WTC11 (cell line): ENCODE data around the gene GRN. TPM values are rescaled to one million over a fixed set of nuclear protein-coding genes. Genes with fewer than 3 reads are reported as not detected.
A peak's percentile ranks its signal among the peaks of the same experiment; 100 is the strongest.

Experiments used
- ATAC-seq: fragments of 200-7000 bp; cut with Tn5 transposase; 2 replicates; pipeline ENCODE4 v1.10.0; 2021; ENCODE audit warnings: mild to moderate bottlenecking, moderate library complexity
- CTCF ChIA-PET: fragments of 300-600 bp; sonication (Branson Sonifier 250); formaldehyde crosslinking; loops from one replicate; lab custom pipeline; 2021; ENCODE audit warnings: antibody characterized with exemption; lab: Charles Lee
- POLR2A ChIA-PET: fragments of 350-600 bp; sonication (Branson Sonifier 250); formaldehyde crosslinking; loops from one replicate; lab custom pipeline; 2021; ENCODE audit warnings: antibody characterized with exemption; lab: Charles Lee
- DNase-seq: peaks from one replicate; pipeline ENCODE4 v3.0.0; 2021; ENCODE audit warnings: low spot score
- H3K27ac Mint-ChIP-seq: 2 replicates; pipeline ENCODE4 v1.8.0; 2021; ENCODE audit warnings: mixed read lengths
- H3K27me3 Mint-ChIP-seq: 2 replicates; pipeline ENCODE4 v1.8.0; 2021; ENCODE audit warnings: low read depth, mild to moderate bottlenecking, moderate library complexity, mixed read lengths
- H3K36me3 Mint-ChIP-seq: 2 replicates; pipeline ENCODE4 v1.8.0; 2021; ENCODE audit warnings: mixed read lengths
- H3K4me1 Mint-ChIP-seq: 2 replicates; pipeline ENCODE4 v1.8.0; 2022; ENCODE audit warnings: mixed read lengths
- H3K4me3 Mint-ChIP-seq: 2 replicates; pipeline ENCODE4 v1.8.0; 2021; ENCODE audit warnings: mild to moderate bottlenecking, moderate library complexity, mixed read lengths
- H3K9me3 Mint-ChIP-seq: 2 replicates; pipeline ENCODE4 v1.8.0; 2021; ENCODE audit warnings: mixed read lengths
- ATF1 ChIP-seq: sonication (generic); formaldehyde crosslinking; IDR thresholded peaks from 2 replicates; pipeline ENCODE4 v1.8.1; 2023; ENCODE audit warnings: mild to moderate bottlenecking, moderate library complexity, missing genetic modification reagents
- CBFB ChIP-seq: sonication (generic); formaldehyde crosslinking; IDR thresholded peaks from 2 replicates; pipeline ENCODE4 v1.8.1; 2022; ENCODE audit warnings: mild to moderate bottlenecking, low read depth, missing genetic modification reagents
- CREM ChIP-seq: sonication (generic); formaldehyde crosslinking; IDR thresholded peaks from 2 replicates; pipeline ENCODE4 v1.8.1; 2022; ENCODE audit warnings: mild to moderate bottlenecking, missing genetic modification reagents, moderate library complexity
- E2F4 ChIP-seq: sonication (generic); formaldehyde crosslinking; IDR thresholded peaks from 2 replicates; pipeline ENCODE4 v1.8.1; 2022; ENCODE audit warnings: low read depth, mild to moderate bottlenecking, moderate library complexity, missing genetic modification reagents, borderline replicate concordance
- FOXP1 ChIP-seq: sonication (generic); formaldehyde crosslinking; IDR thresholded peaks from 2 replicates; pipeline ENCODE4 v1.8.0; 2022; ENCODE audit warnings: missing genetic modification reagents, mild to moderate bottlenecking, moderate library complexity, borderline replicate concordance
- FOXP4 ChIP-seq: sonication (generic); formaldehyde crosslinking; IDR thresholded peaks from 2 replicates; pipeline ENCODE4 v1.8.0; 2022; ENCODE audit warnings: mild to moderate bottlenecking, missing genetic modification reagents
- GTF2I ChIP-seq: fragments of 250-450 bp; sonication (Bioruptor Pico); conservative IDR thresholded peaks from 2 replicates; pipeline ENCODE4 v1.4.0; 2021; ENCODE audit warnings: mild to moderate bottlenecking
- HMGA2 ChIP-seq: fragments of 250-450 bp; sonication (Bioruptor Pico); IDR thresholded peaks from 2 replicates; pipeline ENCODE4 v1.4.0; 2021; ENCODE audit warnings: mild to moderate bottlenecking, moderate library complexity
- JAZF1 ChIP-seq: fragments of 250-450 bp; sonication (Bioruptor Pico); IDR thresholded peaks from 2 replicates; pipeline ENCODE4 v1.9.0; 2021; ENCODE audit warnings: moderate library complexity, mild to moderate bottlenecking, inconsistent platforms
- MYBL2 ChIP-seq: sonication (generic); formaldehyde crosslinking; IDR thresholded peaks from 2 replicates; pipeline ENCODE4 v1.8.1; 2023; ENCODE audit warnings: mild to moderate bottlenecking, moderate library complexity, missing genetic modification reagents
- NFE2L1 ChIP-seq: sonication (generic); formaldehyde crosslinking; IDR thresholded peaks from 2 replicates; pipeline ENCODE4 v1.8.1; 2023; ENCODE audit warnings: missing genetic modification reagents
- NR1H2 ChIP-seq: sonication (generic); formaldehyde crosslinking; IDR thresholded peaks from 2 replicates; pipeline ENCODE4 v1.9.0; 2021; ENCODE audit warnings: mild to moderate bottlenecking, moderate library complexity, missing genetic modification reagents
- RELA ChIP-seq: sonication (generic); formaldehyde crosslinking; IDR thresholded peaks from 2 replicates; pipeline ENCODE4 v1.8.1; 2022; ENCODE audit warnings: missing genetic modification reagents, mild to moderate bottlenecking, borderline replicate concordance
- TEAD4 ChIP-seq: sonication (generic); formaldehyde crosslinking; IDR thresholded peaks from 2 replicates; pipeline ENCODE4 v1.8.0; 2022; ENCODE audit warnings: mild to moderate bottlenecking, missing genetic modification reagents
- TP53 ChIP-seq: sonication (generic); formaldehyde crosslinking; IDR thresholded peaks from 2 replicates; pipeline ENCODE4 v1.8.1; 2023; ENCODE audit warnings: mild to moderate bottlenecking, missing genetic modification reagents
- ZNF396 ChIP-seq: fragments of 250-450 bp; sonication (Bioruptor Pico); IDR thresholded peaks from 2 replicates; pipeline ENCODE4 v1.8.0; 2021; ENCODE audit warnings: mild to moderate bottlenecking, moderate library complexity, borderline replicate concordance
- ZNF416 ChIP-seq: fragments of 250-450 bp; sonication (Bioruptor Pico); IDR thresholded peaks from 2 replicates; pipeline ENCODE4 v1.9.0; 2021; ENCODE audit warnings: mild to moderate bottlenecking, inconsistent platforms
- ZNF512 ChIP-seq: sonication (generic); formaldehyde crosslinking; IDR thresholded peaks from 2 replicates; pipeline ENCODE4 v1.8.1; 2022; ENCODE audit warnings: missing genetic modification reagents, borderline replicate concordance
- ZNF671 ChIP-seq: fragments of 250-450 bp; sonication (Bioruptor Pico); IDR thresholded peaks from 2 replicates; pipeline ENCODE4 v1.8.0; 2021; ENCODE audit warnings: mild to moderate bottlenecking
- ZSCAN18 ChIP-seq: fragments of 250-450 bp; sonication (Bioruptor Pico); IDR thresholded peaks from 2 replicates; pipeline ENCODE4 v2.1.2; 2022; ENCODE audit warnings: mild to moderate bottlenecking, moderate library complexity
- total RNA-seq: library from RNA; stranded (reverse); gene quantifications from 3 replicates; pipeline ENCODE4 v1.2.3, GENCODE V29; 2021
- TF ChIP-seq, protein P1 (sequence below): sonication (generic); formaldehyde crosslinking; IDR thresholded peaks from 2 replicates; pipeline ENCODE4 v1.8.0; 2022; ENCODE audit warnings: mild to moderate bottlenecking, missing genetic modification reagents
- TF ChIP-seq, protein P2 (sequence below): sonication (generic); formaldehyde crosslinking; IDR thresholded peaks from 2 replicates; pipeline ENCODE4 v1.8.0; 2023; ENCODE audit warnings: missing genetic modification reagents, mild to moderate bottlenecking, borderline replicate concordance

The GRN gene
- total RNA-seq, 1 experiment from 2014 or later: 177 TPM

- TF ChIP-seq FOXP4 (CRISPR knock-in tag) (peak; percentile 62; the same call in 1 of the 2 replicates), TP53 (peak; percentile 22; the same call in 1 of the 2 replicates), RELA (no peak), JAZF1 (CRISPR knock-in tag) (no peak), HMGA2 (0 out of 2 replicates have a peak, but pooled peaks have one; percentile 9), NR1H2 (no peak), ZNF512 (CRISPR knock-in tag) (no peak), ATF1 (CRISPR knock-in tag) (no peak), FOXP1 (0 out of 2 replicates have a peak, but pooled peaks have one; percentile 44), CBFB (CRISPR knock-in tag) (no peak), ZNF416 (CRISPR knock-in tag) (no peak), NFE2L1 (CRISPR knock-in tag) (peak; percentile 67), CREM (CRISPR knock-in tag) (peak; percentile 76; the same call in 1 of the 2 replicates), GTF2I (CRISPR knock-in tag) (peak; percentile 95), ZSCAN18 (CRISPR knock-in tag) (peak; percentile 76; the same call in 1 of the 2 replicates), TEAD4 (CRISPR knock-in tag) (no peak), E2F4 (CRISPR knock-in tag) (no peak; the same call in 1 of the 2 replicates), ZNF396 (CRISPR knock-in tag) (no peak)
These were observed 20.4 kb upstream of the GRN start, which contains the start of gene SLC25A39 (continued) for GRCh38 chr17:44324571-44325275.

GRCh38 chr17:44326861-44327444 is 18.1 kb upstream of the GRN start:
- DNase-seq (peak; percentile 97), ATAC-seq (peak; percentile 65)
- ChIA-PET CTCF (interaction anchor here (0.6 to 1.3 kb wide), 19 partner anchors 9 to 203 kb away, joined by 3 to 19 read pairs (median 5); partner anchors contain the start of genes FAM171A2, GRN, HDAC5 and RUNDC3A), POLR2A (interaction anchor here (0.6 to 1.1 kb wide), 8 partner anchors 11 to 128 kb away, joined by 3 to 13 read pairs (median 4); partner anchors contain the start of gene GRN)
- Mint-ChIP-seq H3K36me3 (peaks cover 3% of the 10 kb centered on the region; the same call in 1 of the 2 replicates), H3K27me3 (peaks cover 8% of the 10 kb centered on the region), H3K27ac (peak overlapping the region; percentile 91), H3K4me3 (peak overlapping the region; percentile 56), H3K9me3 (no peaks in the 10 kb centered on the region), H3K4me1 (peaks cover 16% of the 10 kb centered on the region)
- TF ChIP-seq ZNF671 (CRISPR knock-in tag): no peak
- TF ChIP-seq, protein P1, sequence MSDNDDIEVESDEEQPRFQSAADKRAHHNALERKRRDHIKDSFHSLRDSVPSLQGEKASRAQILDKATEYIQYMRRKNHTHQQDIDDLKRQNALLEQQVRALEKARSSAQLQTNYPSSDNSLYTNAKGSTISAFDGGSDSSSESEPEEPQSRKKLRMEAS (CRISPR knock-in tag): peak; percentile 91
- no peak for TF ChIP-seq FOXP4 (CRISPR knock-in tag)
- no peak; the same call in 1 of the 2 replicates for TF ChIP-seq MYBL2 (CRISPR knock-in tag)
- TF ChIP-seq, protein P2, sequence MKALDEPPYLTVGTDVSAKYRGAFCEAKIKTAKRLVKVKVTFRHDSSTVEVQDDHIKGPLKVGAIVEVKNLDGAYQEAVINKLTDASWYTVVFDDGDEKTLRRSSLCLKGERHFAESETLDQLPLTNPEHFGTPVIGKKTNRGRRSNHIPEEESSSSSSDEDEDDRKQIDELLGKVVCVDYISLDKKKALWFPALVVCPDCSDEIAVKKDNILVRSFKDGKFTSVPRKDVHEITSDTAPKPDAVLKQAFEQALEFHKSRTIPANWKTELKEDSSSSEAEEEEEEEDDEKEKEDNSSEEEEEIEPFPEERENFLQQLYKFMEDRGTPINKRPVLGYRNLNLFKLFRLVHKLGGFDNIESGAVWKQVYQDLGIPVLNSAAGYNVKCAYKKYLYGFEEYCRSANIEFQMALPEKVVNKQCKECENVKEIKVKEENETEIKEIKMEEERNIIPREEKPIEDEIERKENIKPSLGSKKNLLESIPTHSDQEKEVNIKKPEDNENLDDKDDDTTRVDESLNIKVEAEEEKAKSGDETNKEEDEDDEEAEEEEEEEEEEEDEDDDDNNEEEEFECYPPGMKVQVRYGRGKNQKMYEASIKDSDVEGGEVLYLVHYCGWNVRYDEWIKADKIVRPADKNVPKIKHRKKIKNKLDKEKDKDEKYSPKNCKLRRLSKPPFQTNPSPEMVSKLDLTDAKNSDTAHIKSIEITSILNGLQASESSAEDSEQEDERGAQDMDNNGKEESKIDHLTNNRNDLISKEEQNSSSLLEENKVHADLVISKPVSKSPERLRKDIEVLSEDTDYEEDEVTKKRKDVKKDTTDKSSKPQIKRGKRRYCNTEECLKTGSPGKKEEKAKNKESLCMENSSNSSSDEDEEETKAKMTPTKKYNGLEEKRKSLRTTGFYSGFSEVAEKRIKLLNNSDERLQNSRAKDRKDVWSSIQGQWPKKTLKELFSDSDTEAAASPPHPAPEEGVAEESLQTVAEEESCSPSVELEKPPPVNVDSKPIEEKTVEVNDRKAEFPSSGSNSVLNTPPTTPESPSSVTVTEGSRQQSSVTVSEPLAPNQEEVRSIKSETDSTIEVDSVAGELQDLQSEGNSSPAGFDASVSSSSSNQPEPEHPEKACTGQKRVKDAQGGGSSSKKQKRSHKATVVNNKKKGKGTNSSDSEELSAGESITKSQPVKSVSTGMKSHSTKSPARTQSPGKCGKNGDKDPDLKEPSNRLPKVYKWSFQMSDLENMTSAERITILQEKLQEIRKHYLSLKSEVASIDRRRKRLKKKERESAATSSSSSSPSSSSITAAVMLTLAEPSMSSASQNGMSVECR: peak; percentile 36; the same call in 1 of the 2 replicates
